ENCODE results near the gene NF2.

The NF2 gene

GRCh38 chr22:29691636-29692326 lies 88.3 kb downstream of the NF2 start:
- DNase-seq (ENCODE audit: extremely low read depth, low read depth), result no peak
- H3K4me3 ChIP-seq (replicated peaks; ENCODE audit: low read depth, low read length), result no peak overlapping the region
- no peak for TF ChIP-seq CTCF (IDR thresholded peaks at IDR 0.05; ENCODE audit: low read depth, low read length, missing control alignments)

- no peak for DNase-seq (ENCODE audit: extremely low read depth, low read depth)
- H3K4me3 ChIP-seq (replicated peaks; ENCODE audit: low read depth, low read length), result no peak overlapping the region
- no peak for TF ChIP-seq CTCF (IDR thresholded peaks at IDR 0.05; ENCODE audit: low read depth, low read length, missing control alignments)
Measured at GRCh38 chr22:29692327-29692640, 88.9 kb downstream of the NF2 start.

- no peak overlapping the region for H3K4me3 ChIP-seq (replicated peaks; ENCODE audit: low read depth, low read length)
- TF ChIP-seq CTCF (IDR thresholded peaks at IDR 0.05; ENCODE audit: low read depth, low read length, missing control alignments), result no peak
- no peak for DNase-seq (ENCODE audit: extremely low read depth, low read depth)
Measured at GRCh38 chr22:29693161-29693560, 89.7 kb downstream of the NF2 start.

GRCh38 chr22:29693671-29694070 lies 90.2 kb downstream of the NF2 start:
- DNase-seq (ENCODE audit: extremely low read depth, low read depth), result no peak
- H3K4me3 ChIP-seq (replicated peaks; ENCODE audit: low read depth, low read length), result no peak overlapping the region
- TF ChIP-seq CTCF (IDR thresholded peaks at IDR 0.05; ENCODE audit: low read depth, low read length, missing control alignments), result no peak

- no peak for DNase-seq (ENCODE audit: extremely low read depth, low read depth)
- H3K4me3 ChIP-seq (replicated peaks; ENCODE audit: low read depth, low read length), result no peak overlapping the region
- TF ChIP-seq CTCF (IDR thresholded peaks at IDR 0.05; ENCODE audit: low read depth, low read length, missing control alignments), result no peak
Measured at GRCh38 chr22:29695129-29695926, 91.9 kb downstream of the NF2 start.

- no peak for TF ChIP-seq CTCF (IDR thresholded peaks at IDR 0.05; ENCODE audit: low read depth, low read length, missing control alignments)
- no peak for DNase-seq (ENCODE audit: extremely low read depth, low read depth)
- H3K4me3 ChIP-seq (replicated peaks; ENCODE audit: low read depth, low read length), result no peak overlapping the region
Measured at GRCh38 chr22:29697853-29698598, 94.6 kb downstream of the NF2 start.

Data from HFF-Myc (cell line).